ENCODE data around the gene TNNC1.

Gene TNNC1

DNA sequence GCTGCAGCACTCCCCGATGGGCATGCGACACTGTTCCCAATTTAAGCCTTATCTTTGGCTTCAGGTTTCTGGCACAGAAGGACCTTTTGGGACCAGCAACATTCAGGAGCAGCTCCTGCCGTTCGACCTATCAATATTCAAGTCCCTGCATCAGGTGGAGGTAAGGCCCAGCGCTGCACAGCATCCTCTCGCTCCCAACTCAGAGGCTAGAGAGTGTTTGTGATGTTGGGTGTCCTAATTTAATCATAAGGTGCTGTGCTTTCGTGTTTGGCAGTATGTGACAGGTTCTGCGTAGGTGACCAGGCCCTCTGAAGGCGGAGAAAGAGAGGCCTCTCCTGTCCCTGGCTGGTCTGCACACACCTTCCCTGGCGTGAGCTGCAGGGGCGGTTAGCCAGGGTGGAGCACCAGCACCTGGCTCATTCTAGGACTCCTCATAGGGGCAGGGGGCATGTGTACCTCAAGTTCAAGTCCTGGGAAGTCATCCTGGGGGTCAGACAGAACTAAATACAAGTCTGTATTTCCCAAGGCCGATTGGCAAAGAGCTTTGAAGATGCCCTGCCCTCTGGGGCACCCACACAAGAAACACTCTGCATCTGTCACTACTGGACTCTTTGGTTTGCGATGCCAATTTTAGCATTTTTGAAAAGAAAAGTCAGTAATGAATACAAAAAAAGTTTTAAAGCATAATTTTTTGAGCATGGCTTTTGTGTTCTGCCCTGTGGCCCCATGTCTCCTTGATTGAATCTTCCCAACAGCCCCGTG, 18.6 kb upstream of the TNNC1 start:
- H3K27me3 ChIP-seq (ENCODE audit: low read depth, low read length): no peaks in the 10 kb centered on the region
- no peaks in the 10 kb centered on the region for H4K20me1 ChIP-seq (ENCODE audit: insufficient read depth, low read length)
- H3K27ac ChIP-seq (ENCODE audit: low read length): no peak overlapping the region
- H3K79me2 ChIP-seq (ENCODE audit: low read length): no peaks in the 10 kb centered on the region
- no peaks in the 10 kb centered on the region for H3K9me3 ChIP-seq (ENCODE audit: insufficient read depth, low read length)
- H3K4me1 ChIP-seq (ENCODE audit: low read length): no peaks in the 10 kb centered on the region
- H3K4me3 ChIP-seq (ENCODE audit: low read length): no peak overlapping the region
- peaks cover 39% of the 10 kb centered on the region for H3K36me3 ChIP-seq (replicated peaks; ENCODE audit: low read depth, low read length)
- H3K9ac ChIP-seq (ENCODE audit: low read length): no peak overlapping the region
- no peak for TF ChIP-seq CTCF (IDR thresholded peaks at IDR 0.05; ENCODE audit: low read depth, low read length)
- no peak for TF ChIP-seq EZH2phosphoT487 (IDR thresholded peaks at IDR 0.05; ENCODE audit: low read depth)
- no peak overlapping the region for H2AFZ ChIP-seq (ENCODE audit: low read depth, low read length)
- no peak overlapping the region for H3K4me2 ChIP-seq (ENCODE audit: low read length)

DNA sequence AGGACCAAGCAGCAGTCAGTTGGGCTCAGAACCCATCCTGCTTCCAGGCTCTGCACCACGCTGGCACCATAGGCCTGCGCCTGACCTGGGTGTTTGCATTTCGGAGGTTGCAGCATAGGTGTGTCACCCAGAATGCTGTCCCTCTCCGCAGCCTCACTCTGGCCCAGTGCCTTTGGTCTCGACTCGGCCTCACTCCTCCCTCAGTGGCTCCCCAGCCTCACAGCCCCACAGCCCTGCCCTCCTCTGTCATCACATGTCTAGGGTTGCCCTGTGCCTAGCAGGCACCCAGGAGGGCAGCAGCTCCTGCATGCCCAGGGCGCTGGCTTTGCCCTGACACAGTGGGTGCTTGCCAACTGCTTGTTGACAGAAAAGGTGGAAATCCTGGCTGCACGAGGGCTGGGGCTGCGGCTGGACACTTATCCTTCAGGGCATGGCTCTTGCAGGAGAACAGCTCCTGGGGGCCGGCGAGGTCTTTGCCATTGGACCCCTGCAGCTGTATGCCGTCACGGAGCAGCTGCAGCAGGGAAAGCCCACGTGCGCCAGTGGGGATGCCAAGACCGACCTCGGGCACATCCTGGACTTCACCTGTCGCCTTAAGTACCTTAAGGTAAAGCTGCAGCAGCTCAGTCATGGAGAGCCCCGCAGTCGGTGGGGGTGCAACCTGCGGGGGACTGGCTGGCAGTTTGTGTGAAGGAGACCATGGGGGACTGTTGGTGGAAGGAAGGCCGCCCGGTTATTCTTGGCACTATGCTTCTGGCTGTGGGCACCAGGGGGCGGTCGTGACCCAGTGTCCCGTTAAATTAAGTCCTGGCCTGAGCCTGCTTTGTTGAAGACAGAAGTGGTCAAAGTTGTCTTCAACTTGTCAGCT, 17.8 kb upstream of the TNNC1 start:
- Histone ChIP-seq H4K20me1 (ENCODE audit: insufficient read depth, low read length) (no peaks in the 10 kb centered on the region), H3K27ac (ENCODE audit: low read length) (no peak overlapping the region), H3K4me3 (ENCODE audit: low read length) (no peak overlapping the region), H2AFZ (ENCODE audit: low read depth, low read length) (no peak overlapping the region), H3K4me2 (ENCODE audit: low read length) (no peak overlapping the region), H3K36me3 (replicated peaks; ENCODE audit: low read depth, low read length) (peaks cover 39% of the 10 kb centered on the region), H3K79me2 (ENCODE audit: low read length) (no peaks in the 10 kb centered on the region), H3K9ac (ENCODE audit: low read length) (no peak overlapping the region), H3K9me3 (ENCODE audit: insufficient read depth, low read length) (no peaks in the 10 kb centered on the region), H3K27me3 (ENCODE audit: low read depth, low read length) (no peaks in the 10 kb centered on the region), H3K4me1 (ENCODE audit: low read length) (no peaks in the 10 kb centered on the region)
- TF ChIP-seq EZH2phosphoT487 (IDR thresholded peaks at IDR 0.05; ENCODE audit: low read depth) (no peak), CTCF (IDR thresholded peaks at IDR 0.05; ENCODE audit: low read depth, low read length) (peak; percentile 46)

DNA sequence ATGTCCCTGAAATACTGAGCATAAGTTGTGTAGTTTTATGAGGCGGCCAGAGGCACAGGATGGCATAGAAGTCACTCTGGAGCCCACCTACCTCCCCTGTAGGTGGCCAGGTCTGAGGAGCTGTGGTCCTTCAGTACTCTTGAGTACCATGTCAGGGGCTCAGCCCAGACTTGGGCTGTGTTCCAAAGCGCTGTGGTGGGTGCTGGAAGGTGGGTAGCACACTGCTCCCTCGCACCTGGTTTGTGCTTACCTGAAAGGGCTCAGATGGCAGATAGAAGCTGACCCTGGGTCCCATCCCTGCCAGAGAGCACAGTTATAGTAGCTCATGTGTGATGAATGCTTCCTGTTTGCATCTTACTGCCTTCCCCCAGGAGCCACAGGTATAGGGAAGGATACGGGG, 17.1 kb upstream of the TNNC1 start:
- no peak overlapping the region for H3K9ac ChIP-seq (ENCODE audit: low read length)
- no peaks in the 10 kb centered on the region for H3K9me3 ChIP-seq (ENCODE audit: insufficient read depth, low read length)
- peaks cover 34% of the 10 kb centered on the region for H3K36me3 ChIP-seq (replicated peaks; ENCODE audit: low read depth, low read length)
- no peaks in the 10 kb centered on the region for H3K4me1 ChIP-seq (ENCODE audit: low read length)
- H3K27me3 ChIP-seq (ENCODE audit: low read depth, low read length): no peaks in the 10 kb centered on the region
- H3K27ac ChIP-seq (ENCODE audit: low read length): no peak overlapping the region
- no peak overlapping the region for H3K4me2 ChIP-seq (ENCODE audit: low read length)
- no peak overlapping the region for H2AFZ ChIP-seq (ENCODE audit: low read depth, low read length)
- H3K4me3 ChIP-seq (ENCODE audit: low read length): no peak overlapping the region
- no peaks in the 10 kb centered on the region for H4K20me1 ChIP-seq (ENCODE audit: insufficient read depth, low read length)
- TF ChIP-seq CTCF (IDR thresholded peaks at IDR 0.05; ENCODE audit: low read depth, low read length): no peak
- no peak for TF ChIP-seq EZH2phosphoT487 (IDR thresholded peaks at IDR 0.05; ENCODE audit: low read depth)
- no peaks in the 10 kb centered on the region for H3K79me2 ChIP-seq (ENCODE audit: low read length)

DNA sequence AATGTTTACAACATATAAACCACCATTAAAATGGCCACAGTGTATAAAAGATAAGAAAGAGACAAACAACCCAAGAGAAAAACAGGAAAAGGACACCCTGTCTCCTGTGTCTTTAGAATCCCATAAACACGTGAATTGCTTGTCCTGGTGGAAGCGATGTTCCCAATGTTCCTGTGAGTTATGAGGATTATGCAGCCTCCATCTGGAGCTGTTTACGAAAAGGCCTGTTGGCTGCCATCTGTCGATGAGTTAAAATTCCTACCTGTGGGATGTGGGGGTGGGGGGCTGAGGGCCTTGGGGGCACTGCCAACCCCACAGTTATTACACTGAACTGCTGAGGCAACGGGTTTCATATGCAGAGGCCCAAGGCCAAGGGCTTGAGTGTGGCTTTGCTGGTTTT, 15.2 kb upstream of the TNNC1 start:
- H3K36me3 ChIP-seq (replicated peaks; ENCODE audit: low read depth, low read length): peaks cover 36% of the 10 kb centered on the region

More for the DNA sequence above, 15.2 kb upstream of the TNNC1 start:
- H4K20me1 ChIP-seq (ENCODE audit: insufficient read depth, low read length): 0 out of 2 replicates have a peak, but pooled peaks cover 4% of the 10 kb centered on the region
- H3K4me3 ChIP-seq (ENCODE audit: low read length): no peak overlapping the region
- H3K9ac ChIP-seq (ENCODE audit: low read length): no peak overlapping the region
- TF ChIP-seq EZH2phosphoT487 (IDR thresholded peaks at IDR 0.05; ENCODE audit: low read depth) (no peak), CTCF (IDR thresholded peaks at IDR 0.05; ENCODE audit: low read depth, low read length) (no peak)
- H3K27ac ChIP-seq (ENCODE audit: low read length): no peak overlapping the region
- no peaks in the 10 kb centered on the region for H3K27me3 ChIP-seq (ENCODE audit: low read depth, low read length)
- H3K9me3 ChIP-seq (ENCODE audit: insufficient read depth, low read length): no peaks in the 10 kb centered on the region
- no peaks in the 10 kb centered on the region for H3K4me1 ChIP-seq (ENCODE audit: low read length)
- no peaks in the 10 kb centered on the region for H3K79me2 ChIP-seq (ENCODE audit: low read length)
- H2AFZ ChIP-seq (ENCODE audit: low read depth, low read length): no peak overlapping the region
- no peak overlapping the region for H3K4me2 ChIP-seq (ENCODE audit: low read length)

All from OCI-LY3 (cell line).